Jurkat, Clone E6-1 (cell line): ENCODE measurements around the gene KIF26A.

Experiments used
- DNase-seq: peaks from one replicate; pipeline ENCODE4 v3.0.0-alpha.2; 2011; ENCODE audit warnings: low read depth, low spot score
- H3K4me3 ChIP-seq: 2 replicates; pipeline ENCODE4 v1.5.1; 2011; ENCODE audit warnings: mild to moderate bottlenecking, low read length, control low read depth, moderate library complexity

The KIF26A gene

DNA sequence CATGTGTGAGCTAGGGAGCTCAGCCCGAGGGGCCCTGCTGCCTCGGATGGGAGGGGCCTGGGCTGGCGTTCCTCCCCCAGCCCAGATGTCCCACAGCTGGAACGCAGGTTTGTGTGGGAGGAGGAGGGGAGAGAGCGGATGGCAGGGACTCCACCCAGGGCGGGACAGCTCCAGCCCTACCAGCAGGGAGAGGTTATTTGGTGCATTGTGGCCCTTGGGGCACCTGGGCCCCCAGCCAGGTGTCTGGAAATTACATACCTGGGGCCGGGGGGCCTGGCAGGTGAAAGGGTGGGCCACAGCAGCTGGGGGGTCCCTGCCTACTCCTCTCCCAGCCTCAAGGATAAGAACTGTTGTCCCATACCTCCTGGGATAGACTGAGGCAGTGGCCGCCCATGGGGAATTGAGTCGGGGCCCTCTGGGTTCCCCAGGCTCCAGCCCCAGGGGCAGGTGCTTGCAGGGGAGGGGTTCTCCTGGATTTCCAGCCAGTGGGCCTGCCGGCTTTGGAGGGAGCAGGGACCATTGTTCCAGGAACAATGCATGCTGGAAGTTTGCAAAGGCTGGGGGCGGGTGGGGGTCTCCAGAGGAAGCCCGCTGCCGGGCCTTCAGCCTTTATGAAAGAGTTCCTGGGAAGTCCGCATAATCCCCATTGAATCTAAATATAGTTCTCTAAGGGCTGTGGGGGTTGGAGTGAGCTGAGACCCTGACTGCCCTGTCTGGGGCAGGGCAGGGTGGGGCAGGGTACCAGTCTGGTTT, 1.2 kb downstream of the KIF26A start:
- DNase-seq = no peak
- peak overlapping the region; percentile 60 for H3K4me3 ChIP-seq

DNA sequence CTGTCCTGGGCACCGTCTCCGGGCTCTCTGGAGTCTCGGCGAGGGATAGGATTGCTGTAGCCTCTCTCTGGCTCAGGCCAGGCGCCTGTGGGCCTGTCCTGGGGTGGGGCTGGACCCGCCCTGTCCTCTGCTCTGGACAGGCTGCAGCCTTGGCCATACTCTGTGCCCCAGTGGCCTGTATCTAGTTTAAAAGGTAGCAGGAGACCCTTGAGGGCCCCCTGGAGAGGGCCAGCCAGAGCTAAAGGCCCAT, 1.8 kb downstream of the KIF26A start:
- no peak overlapping the region for H3K4me3 ChIP-seq
- no peak for DNase-seq

DNA sequence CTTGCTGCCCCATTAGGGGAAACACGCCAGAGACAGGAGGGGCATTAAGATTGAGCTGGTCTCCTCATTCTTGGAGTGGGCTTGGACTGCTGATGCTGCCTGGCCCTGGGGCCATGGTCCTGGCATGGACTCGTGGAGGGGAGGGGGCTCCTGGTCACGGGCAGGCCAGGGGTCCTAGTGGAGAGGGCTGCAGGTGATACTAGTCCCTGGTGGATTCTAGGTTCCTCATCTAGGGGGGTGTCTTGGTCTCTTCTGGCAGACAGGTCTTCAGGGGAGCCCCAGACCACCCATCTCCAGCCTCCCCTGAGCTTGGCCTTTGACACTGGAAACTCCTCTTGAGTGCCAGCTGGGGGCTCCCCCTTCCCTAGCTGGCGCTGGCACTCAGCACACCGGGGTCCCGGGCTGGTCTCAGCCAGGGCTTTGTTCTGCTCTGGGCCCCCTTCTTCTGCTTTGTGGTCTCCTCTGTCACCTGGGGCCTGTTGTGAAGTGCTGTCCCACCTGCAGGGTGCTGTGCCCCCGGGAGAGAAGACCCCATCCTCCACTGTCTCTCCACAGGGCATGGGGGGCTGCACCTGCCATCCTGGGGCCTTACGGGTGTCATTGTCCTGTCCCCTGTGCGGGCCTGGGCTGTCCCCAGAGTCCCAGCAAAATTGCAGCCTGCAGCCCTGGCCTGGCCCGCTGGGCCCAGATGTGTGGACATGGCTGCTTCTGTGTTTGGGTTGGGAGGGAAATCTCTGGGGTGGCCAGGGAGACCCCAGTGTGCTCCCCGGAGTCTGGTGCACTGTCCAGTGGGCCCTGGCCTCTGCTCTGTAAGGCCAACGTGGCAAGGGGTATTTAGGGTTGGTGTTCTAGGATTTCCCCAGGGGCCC, 2.3 kb downstream of the KIF26A start:
- DNase-seq = no peak
- no peak overlapping the region for H3K4me3 ChIP-seq

DNA sequence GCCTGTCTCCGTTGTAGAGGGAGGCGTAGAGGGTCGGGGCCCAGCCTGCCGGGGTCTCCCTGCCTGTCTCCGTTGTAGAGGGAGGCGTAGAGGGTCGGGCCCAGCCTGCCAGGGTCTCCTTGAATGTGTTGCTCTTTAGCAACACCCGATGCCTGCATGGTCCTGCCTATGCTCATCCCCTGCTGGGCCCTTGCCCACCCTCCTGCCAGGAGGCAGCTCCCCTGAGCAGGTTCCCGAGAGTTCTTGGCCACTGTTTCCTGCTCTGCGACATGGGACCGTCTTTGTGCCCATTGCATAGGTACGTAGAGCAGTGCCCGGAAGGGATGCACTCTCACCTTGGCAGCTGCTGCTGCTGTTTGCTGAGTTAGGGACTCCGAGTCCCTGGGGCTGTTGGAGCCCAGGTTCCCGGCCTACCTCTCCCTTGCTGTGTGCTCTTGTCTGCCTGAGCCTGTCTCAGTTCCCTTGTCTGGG, 3.3 kb downstream of the KIF26A start:
- H3K4me3 ChIP-seq = no peak overlapping the region
- DNase-seq = no peak

DNA sequence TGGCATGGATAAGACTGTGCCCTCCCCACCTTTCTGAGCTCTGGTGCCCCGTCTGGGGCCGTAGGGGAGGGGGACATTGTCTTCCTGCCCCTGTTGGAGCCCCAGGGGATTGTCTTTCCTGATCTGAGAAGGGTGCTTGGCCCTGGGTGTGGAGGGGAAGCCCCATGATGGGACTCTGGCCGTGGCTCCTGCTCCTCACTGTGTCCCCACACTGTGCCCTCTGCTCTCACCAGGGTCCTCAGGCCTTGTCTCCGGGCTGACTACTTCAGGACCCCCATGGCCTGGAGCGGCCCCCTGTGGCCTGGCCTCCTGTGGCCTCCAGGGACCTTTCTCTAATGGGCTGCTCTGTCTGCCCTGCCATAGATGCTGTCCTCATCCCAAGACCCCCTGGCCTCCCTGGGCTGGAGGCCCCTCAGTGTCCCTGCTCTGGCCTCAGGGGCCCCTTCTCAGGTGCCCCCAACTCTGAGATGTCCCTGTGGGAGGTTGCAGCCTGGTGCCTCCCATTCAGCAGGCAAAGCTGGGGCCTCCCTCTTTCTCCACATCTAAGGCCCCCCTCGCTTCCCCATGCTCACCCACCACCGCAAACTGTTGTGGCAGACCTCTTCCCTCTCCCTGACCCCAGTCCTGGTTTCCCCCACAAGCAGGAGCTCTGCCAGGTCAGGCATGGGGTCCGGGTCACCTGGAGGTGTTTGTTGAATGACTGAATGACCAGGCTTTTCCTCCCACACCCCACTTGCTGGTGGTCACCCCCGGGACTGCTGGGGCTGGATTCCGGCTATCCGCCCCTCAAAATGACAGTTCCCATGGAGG, 4.0 kb downstream of the KIF26A start:
- H3K4me3 ChIP-seq = no peak overlapping the region
- no peak for DNase-seq

DNA sequence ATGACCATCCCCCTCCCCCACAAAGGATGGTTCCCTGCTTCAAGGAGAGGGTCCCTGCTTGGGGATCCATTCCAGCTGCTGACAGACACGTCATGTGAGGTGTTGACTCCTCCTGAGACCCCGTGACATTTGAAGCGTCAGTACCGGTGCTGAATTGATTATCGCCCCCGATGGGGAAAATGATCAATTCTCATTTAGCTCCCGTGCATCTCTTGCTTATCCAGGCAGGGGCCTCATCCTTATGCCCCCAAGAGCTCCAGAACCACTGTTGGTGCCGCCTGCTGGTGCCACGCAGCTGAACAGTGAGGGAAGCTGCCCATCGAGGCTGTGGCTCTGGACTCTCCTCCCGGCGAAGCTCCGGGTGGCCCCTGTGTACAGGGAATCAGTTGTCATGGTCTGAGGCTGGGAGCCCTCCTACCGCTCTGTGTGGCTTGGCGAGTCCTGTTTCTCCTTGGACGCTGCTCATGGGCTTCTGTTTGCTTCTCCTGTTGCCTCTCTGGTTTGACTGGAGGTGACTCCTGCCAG, 4.6 kb downstream of the KIF26A start:
- DNase-seq = no peak
- H3K4me3 ChIP-seq = no peak overlapping the region

DNA sequence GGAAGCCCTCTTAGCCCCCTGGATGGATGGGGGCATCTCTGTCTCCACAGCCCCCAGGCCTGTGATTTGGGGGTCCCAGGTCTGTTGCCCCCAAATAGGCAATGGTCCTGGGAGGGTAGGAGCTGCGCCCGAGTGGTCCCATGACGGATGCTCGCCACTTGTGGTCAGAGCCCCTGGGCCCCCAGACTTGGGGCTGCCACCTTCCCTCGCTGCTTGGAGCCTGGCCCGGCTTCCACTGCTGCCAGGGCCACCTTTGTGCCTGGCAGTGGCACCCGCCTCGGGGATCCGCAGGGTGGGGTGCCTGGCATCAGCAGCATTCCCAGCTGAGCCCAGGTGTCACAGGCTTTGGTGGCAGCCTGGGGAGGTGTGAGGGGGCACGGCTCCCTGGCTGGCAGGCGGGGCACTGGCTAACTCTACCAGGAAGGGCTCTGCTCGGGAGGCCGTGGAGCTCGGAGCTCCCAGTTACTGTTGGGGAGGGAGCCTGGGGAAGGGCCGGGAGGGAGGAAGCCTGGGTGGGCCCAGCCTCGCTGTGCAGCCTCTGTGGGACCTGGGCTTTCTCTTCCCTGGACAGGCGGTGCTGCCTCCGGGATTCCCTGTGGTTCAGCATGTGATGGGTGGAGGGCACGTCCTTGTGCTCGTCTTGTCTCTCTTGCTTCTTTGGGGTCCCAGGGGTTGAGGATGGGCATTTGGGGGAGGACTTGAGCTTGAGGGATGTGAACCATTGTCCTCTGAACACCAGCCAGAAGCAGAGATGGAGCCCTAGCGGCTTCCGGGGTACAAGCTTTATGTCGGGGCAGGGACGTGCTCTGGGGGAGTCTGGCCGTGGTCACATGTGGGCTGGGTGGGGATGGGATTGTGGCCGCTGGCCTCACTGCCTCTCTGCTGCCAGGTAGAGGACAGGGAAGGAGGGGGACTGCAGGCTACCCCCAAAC, 5.4 kb downstream of the KIF26A start:
- no peak overlapping the region for H3K4me3 ChIP-seq
- no peak for DNase-seq

DNA sequence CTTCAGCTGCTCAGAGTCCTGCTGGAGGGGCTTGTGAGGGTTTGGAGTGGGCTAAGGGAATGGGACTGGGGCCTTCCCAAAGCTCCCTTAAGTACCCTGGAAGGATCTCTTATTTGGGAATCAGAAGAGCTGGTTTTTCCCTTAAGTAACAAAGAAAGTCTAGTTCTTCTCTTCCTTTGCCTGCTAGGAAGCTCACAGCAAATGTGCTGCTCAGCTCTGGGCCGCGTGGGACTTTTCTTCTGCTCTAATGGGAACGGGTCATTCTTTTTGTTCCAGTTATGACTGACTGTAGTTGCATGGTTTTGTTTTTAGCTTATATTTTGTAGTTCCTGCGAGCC, 6.0 kb downstream of the KIF26A start:
- no peak for DNase-seq
- H3K4me3 ChIP-seq = no peak overlapping the region

DNA sequence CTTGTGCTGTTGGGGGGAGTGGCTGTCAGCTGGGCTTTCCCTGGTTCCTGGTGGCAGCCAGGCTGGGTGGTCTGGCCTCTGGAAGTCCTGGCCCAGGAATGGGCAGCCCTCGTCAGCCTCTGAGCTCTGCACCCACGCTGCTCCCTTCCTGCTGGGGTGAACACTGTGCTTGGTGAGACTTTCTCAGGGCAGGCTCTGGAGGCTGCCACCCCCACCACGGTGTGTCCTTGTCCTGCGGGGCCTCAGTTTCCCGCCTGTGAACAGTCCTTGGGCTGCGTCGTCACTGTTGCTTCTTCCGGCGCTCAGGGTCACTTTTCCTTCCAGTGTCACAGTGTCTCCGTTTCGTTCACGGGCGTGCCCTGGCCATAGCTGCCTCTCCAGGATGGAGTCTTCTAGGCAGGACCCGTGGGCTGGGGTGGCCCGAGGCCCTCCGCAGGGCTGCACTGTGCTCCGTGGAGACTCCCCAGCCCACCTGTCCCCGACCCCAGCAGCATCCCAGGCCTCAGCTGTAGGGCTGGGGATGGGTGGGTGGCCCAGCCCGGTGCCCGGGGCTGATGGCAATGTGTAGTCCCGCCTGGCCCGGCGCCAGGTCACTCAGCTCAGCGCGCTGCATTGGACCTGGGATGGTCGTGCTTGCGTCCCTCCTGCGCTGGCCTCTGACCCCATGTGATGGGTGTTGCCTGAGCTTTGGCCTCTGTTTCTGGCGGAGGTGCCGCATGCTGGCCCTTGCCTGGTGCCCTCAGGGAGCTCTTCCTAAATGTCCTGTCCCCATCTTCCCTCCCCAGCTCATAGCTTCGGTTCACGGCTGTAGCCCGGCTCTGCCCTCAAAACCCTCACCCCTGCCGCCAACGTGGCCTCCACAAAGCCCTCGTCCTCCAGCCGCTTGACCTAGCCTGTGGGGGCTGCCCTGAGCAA, 6.8 kb downstream of the KIF26A start:
- no peak overlapping the region for H3K4me3 ChIP-seq
- DNase-seq = no peak

DNA sequence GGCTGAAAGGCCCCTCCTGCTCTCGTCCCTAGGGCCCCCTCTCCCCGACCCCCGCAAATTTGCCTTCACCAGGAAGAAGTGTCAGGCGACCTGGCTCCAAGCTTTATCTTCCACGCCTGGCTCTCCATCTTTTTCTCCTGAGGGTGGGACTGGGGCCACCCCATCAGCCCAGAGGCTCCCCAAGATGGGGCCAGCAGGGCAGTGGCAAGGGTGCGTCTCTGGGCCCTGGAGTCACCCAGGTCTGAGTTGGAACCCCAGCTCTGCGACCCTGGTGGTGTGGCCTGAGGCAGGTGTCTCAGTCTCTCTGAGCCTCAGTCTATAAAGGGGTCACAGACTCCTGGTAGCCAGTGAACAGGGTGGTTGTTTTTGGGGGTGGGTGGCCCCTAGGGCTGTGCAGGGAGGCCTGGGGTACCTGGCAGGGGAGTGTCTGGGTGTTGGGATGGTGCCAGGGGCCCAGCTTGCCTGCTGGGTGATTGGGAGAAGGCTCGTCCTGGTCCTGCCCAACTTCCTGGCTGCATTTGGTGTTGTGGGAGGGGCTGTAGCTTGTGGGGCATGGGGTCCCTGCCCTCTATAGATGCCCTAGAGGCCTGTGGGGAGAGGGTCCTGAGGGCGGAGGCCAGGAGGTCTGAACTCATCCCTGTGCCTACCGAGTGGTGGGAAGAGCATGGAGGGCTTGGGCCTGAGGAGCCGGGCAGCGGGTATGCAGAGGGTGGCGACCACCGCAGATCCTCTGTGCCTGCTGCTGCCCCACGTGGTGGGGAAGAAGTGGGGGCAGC, 7.6 kb downstream of the KIF26A start:
- no peak for DNase-seq
- H3K4me3 ChIP-seq = no peak overlapping the region

DNA sequence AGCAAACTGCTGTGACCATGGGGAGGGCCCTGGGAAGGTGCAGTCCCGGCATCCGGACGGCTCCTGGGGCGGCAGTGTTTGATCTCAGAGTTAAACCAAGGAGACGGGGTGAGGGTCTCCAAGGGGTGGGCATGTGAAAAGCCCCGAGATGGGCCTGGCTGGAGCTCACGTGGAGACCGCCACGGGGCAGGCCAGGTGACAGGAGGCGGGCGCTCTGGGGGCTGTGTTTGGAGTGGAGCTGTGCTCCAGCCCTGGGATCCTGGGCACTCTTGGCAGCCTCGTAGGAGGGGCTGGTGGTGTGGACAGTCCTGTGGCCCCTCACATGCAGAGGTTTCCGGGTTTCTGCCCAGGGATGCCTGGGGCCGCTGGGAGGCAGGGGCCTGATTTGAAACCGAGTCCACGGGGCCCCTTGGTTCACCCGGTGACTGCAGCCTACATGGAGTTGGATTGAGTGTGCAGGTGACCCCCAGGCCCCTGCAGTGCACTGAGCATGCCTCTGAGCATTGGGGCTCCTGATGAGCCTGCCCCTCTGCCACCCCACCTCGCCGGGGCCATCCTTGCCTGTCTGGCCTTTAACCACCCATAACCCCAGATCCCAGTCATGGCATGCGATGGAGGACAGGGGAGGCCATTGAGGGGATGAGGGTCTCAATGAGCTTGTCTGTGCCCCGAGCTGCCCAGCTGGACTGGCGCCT, 8.4 kb downstream of the KIF26A start:
- H3K4me3 ChIP-seq = no peak overlapping the region
- DNase-seq = no peak

DNA sequence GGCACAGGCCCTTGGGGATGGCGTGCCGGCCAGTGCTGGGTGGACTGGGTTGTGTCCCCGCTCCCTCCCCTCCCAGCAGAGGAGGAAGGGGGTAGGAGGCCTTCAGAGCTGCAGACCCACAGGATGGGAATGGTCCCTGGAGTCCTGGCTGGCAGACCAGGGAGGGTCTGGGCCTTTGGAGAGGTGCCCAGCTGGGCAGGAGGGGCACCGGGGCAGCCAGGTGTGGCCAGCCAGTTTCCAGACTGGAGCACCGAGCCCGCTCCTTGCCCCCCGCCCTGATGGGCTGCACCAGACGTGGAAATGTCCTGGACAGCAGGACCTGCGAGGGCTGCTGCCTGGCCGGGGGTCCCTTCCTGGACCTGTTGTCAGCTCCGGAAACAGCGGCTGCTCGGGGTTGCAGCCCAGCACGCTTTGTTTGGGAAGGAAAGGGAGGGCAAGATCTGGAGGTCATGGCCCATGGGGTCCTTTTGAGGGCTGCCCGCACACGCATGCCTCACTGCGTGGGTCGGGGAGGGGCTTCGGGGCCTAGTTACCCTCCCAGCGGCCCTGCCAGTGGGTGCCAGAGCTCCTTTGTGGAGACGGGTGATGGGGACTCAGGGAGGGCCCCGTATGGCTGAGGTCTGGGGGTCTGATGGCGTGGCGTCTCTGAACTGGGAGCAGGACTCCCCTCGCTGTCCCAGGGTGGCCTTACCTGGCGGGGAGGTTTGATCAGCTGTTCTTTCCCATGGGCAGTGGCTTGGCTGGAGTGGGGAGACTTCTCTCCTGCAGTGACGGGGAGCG, 9.1 kb downstream of the KIF26A start:
- DNase-seq = no peak
- H3K4me3 ChIP-seq = no peak overlapping the region

DNA sequence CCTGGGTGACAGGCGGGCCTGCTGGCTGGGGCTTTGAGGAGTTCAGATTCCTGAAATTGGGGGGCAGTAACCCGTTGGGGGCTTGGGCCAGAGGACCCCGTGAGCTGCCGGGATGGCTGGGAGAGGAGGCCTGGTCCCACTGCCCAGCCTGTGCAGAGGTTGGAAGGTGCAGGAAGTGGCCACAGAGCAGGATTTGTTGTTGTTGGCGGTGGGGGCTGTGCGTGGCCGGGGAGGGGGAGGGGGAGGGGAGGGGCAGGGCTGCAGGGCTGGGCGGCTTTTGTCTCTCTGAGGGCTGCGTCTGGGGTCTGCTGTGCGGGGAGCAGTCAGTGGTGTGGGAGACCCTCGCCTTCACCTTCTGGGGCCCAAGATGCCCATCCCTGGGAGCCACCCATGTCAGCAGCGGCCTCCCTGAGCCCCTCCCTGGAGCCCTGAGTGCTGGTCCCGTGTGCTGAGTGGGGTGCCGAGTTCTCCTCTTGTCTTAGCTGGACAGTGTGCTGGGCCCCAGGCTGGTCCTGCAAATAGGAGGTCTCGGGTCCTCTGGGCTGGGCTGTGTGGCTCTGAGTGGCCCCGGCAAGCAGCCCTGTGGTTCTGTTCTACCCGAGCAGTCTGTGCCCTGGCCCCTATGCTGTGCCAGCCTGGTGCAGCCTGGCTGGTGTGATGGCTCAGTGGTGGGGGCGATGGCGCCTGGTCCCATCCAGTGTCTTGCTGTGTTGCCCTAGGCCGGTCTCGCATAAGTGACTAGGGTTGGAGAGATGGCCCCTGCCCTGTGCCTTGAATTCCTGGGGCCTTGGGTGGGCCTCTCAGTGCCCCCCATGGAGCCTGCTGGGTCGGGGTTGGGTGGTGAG, 10.3 kb downstream of the KIF26A start:
- H3K4me3 ChIP-seq = no peak overlapping the region
- no peak for DNase-seq

DNA sequence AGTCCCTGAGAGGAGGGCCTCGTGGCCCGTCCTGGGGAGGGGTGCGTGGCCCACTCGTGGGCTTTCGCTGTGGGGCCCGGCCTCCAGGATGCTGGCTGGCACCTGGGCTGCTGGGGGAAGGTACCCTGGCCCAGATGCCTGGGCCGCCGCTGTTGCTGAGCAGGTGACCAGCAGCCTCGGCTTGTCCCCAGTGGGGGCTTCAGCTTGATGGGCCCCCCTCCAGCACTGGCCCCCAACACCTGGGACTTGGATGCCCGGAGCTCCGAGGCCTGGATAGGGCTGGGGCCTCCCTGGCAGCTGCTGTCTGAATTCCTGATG, 10.8 kb downstream of the KIF26A start:
- H3K4me3 ChIP-seq = no peak overlapping the region
- DNase-seq = no peak

DNA sequence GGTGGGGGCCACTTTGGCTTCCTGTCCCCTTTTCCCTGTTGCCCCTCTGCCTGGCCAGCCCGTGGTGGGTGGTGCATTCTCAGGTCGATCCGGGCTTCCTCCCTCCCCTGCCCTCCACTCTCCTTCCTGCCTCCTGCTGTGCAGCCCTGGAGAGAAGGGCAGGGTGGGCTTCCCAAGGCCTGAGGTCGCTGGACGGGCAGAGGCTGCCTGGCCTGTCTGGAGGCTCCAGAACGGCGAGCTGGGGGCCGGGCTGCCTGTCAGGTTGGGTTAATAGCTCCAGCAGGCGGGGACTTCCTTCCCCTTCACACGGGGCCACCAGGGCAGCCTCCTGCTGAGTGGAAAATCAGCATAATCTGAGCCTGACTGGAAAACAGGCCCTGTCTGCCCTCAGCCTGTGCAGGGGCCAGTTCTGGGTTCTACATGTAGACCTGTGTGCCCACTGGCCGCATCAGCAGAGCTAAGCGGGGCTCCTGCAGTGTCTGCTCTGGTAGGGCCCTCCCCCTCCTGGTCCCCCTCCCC, 11.3 kb downstream of the KIF26A start:
- DNase-seq = no peak
- H3K4me3 ChIP-seq = no peak overlapping the region
